ENCODE results near the gene TOB2. TPM values are rescaled to one million over a fixed set of nuclear protein-coding genes. Genes with fewer than 3 reads are reported as not detected.

Gene TOB2
- total RNA-seq, 1 experiment from 2014 or later: 43.7 TPM

DNA sequence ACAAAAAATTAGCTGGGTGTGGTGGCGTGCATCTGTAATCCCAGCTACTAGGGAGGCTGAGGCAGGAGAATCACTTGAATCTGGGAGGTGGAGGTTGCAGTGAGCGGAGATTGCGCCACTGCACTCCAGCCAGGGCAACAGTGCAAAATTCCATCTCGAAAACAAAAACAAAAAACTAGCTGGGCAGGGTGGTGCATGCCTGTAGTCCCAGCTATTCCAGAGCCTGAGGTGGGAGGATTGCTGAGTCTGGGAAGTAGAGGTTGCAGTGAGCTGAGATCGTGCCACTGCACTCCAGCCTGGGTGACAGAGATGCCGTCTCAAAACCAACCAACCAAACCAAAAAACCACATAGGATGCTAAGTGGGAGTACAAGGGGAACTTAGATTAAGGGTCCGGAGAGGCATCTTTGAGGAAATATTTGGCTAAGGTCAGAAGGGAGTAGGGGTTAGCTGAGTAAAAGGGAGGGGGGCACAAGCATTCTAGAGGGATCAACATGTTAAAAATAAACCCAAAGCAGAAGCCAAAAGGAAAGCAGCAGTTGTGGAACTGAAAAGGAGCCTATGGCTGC, 11.6 kb upstream of the TOB2 start:
- no peaks in the 10 kb centered on the region for H3K27me3 ChIP-seq (ENCODE audit: low read length)
- no peaks in the 10 kb centered on the region for H3K9me2 ChIP-seq (replicated peaks; ENCODE audit: insufficient read depth, low read length)
- H4K20me1 ChIP-seq (ENCODE audit: insufficient read depth, low read depth, low read length): no peaks in the 10 kb centered on the region
- no peaks in the 10 kb centered on the region for H3K4me1 ChIP-seq (ENCODE audit: low read length)
- H2AFZ ChIP-seq (ENCODE audit: low read length): no peak overlapping the region
- no peak overlapping the region for H3K4me2 ChIP-seq (ENCODE audit: low read depth, low read length, poor library complexity, severe bottlenecking)
- DNase-seq: no peak
- H3K27ac ChIP-seq (ENCODE audit: low read length): no peak overlapping the region
- peaks cover 23% of the 10 kb centered on the region for H3K36me3 ChIP-seq (ENCODE audit: insufficient read depth, low read length)
- no peak overlapping the region for H3K4me3 ChIP-seq (ENCODE audit: low read length)
- no peaks in the 10 kb centered on the region for H3K9me3 ChIP-seq (ENCODE audit: low read length)
- H3K9ac ChIP-seq (ENCODE audit: low read length): no peak overlapping the region
- no peaks in the 10 kb centered on the region for H3K79me2 ChIP-seq (ENCODE audit: low read length)

GRCh38 chr22:41448189-41448808, 1.7 kb upstream of the TOB2 start:
- peak; percentile 100 for DNase-seq
- Histone ChIP-seq H3K4me1 (ENCODE audit: low read length) (peaks cover 25% of the 10 kb centered on the region), H3K27ac (ENCODE audit: low read length) (peak overlapping the region; percentile 96), H4K20me1 (ENCODE audit: insufficient read depth, low read depth, low read length) (peaks cover 15% of the 10 kb centered on the region), H3K9me3 (ENCODE audit: low read length) (no peaks in the 10 kb centered on the region), H3K4me2 (ENCODE audit: low read depth, low read length, poor library complexity, severe bottlenecking) (peak overlapping the region; percentile 92), H3K79me2 (ENCODE audit: low read length) (peaks cover 33% of the 10 kb centered on the region), H3K9me2 (replicated peaks; ENCODE audit: insufficient read depth, low read length) (no peaks in the 10 kb centered on the region), H3K9ac (ENCODE audit: low read length) (peak overlapping the region; percentile 96), H2AFZ (ENCODE audit: low read length) (no peak overlapping the region), H3K36me3 (ENCODE audit: insufficient read depth, low read length) (peaks cover 4% of the 10 kb centered on the region; the same call in 1 of the 2 replicates), H3K27me3 (ENCODE audit: low read length) (no peaks in the 10 kb centered on the region), H3K4me3 (ENCODE audit: low read length) (peak overlapping the region; percentile 97)

GRCh38 chr22:41447435-41448188, 1.0 kb upstream of the TOB2 start:
- no peak overlapping the region for H2AFZ ChIP-seq (ENCODE audit: low read length)
- DNase-seq: peak; percentile 89

DNA sequence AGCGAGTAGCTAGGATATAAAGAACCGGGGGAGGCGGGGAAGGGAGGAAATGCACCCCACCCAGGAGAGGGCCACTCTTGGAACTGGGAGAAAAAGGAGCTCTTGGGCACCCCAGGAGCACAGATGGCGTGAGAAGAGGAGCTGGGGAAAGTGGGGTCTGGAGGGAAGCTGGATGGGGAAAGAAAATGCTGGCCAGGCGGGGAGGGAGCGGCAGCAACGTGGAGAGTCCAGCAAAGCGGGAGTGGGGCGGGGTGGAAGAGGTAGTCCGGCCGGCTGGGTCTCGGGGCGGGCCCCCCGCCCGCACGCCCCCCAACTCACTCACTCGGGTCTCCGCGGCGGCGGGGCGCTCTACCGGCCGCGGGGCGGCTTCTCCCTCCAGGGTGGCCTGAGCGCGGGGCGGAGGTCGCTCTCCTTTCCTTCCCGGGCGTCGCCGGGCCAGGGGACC, 522 bp downstream of the TOB2 start:
- H3K36me3 ChIP-seq (ENCODE audit: insufficient read depth, low read length): peaks cover 18% of the 10 kb centered on the region
- peaks cover 15% of the 10 kb centered on the region for H4K20me1 ChIP-seq (ENCODE audit: insufficient read depth, low read depth, low read length)
- H3K4me1 ChIP-seq (ENCODE audit: low read length): peaks cover 37% of the 10 kb centered on the region
- H3K9ac ChIP-seq (ENCODE audit: low read length): peak overlapping the region; percentile 96
- no peaks in the 10 kb centered on the region for H3K27me3 ChIP-seq (ENCODE audit: low read length)
- peak; percentile 64 for DNase-seq
- H3K27ac ChIP-seq (ENCODE audit: low read length): peak overlapping the region; percentile 96
- peak overlapping the region; percentile 92 for H3K4me2 ChIP-seq (ENCODE audit: low read depth, low read length, poor library complexity, severe bottlenecking)
- no peak overlapping the region for H2AFZ ChIP-seq (ENCODE audit: low read length)
- H3K4me3 ChIP-seq (ENCODE audit: low read length): peak overlapping the region; percentile 97
- H3K79me2 ChIP-seq (ENCODE audit: low read length): peaks cover 53% of the 10 kb centered on the region
- no peaks in the 10 kb centered on the region for H3K9me3 ChIP-seq (ENCODE audit: low read length)
- no peaks in the 10 kb centered on the region for H3K9me2 ChIP-seq (replicated peaks; ENCODE audit: insufficient read depth, low read length)

More at GRCh38 chr22:41447435-41448188, 1.0 kb upstream of the TOB2 start:
- Histone ChIP-seq H3K4me2 (ENCODE audit: low read depth, low read length, poor library complexity, severe bottlenecking) (peak overlapping the region; percentile 92), H3K4me3 (ENCODE audit: low read length) (peak overlapping the region; percentile 97), H3K36me3 (ENCODE audit: insufficient read depth, low read length) (peaks cover 11% of the 10 kb centered on the region), H3K9me3 (ENCODE audit: low read length) (no peaks in the 10 kb centered on the region), H3K27me3 (ENCODE audit: low read length) (no peaks in the 10 kb centered on the region), H3K27ac (ENCODE audit: low read length) (peak overlapping the region; percentile 96), H3K4me1 (ENCODE audit: low read length) (peaks cover 32% of the 10 kb centered on the region), H3K9me2 (replicated peaks; ENCODE audit: insufficient read depth, low read length) (no peaks in the 10 kb centered on the region), H4K20me1 (ENCODE audit: insufficient read depth, low read depth, low read length) (peaks cover 15% of the 10 kb centered on the region), H3K79me2 (ENCODE audit: low read length) (peaks cover 40% of the 10 kb centered on the region), H3K9ac (ENCODE audit: low read length) (peak overlapping the region; percentile 96)

DNA sequence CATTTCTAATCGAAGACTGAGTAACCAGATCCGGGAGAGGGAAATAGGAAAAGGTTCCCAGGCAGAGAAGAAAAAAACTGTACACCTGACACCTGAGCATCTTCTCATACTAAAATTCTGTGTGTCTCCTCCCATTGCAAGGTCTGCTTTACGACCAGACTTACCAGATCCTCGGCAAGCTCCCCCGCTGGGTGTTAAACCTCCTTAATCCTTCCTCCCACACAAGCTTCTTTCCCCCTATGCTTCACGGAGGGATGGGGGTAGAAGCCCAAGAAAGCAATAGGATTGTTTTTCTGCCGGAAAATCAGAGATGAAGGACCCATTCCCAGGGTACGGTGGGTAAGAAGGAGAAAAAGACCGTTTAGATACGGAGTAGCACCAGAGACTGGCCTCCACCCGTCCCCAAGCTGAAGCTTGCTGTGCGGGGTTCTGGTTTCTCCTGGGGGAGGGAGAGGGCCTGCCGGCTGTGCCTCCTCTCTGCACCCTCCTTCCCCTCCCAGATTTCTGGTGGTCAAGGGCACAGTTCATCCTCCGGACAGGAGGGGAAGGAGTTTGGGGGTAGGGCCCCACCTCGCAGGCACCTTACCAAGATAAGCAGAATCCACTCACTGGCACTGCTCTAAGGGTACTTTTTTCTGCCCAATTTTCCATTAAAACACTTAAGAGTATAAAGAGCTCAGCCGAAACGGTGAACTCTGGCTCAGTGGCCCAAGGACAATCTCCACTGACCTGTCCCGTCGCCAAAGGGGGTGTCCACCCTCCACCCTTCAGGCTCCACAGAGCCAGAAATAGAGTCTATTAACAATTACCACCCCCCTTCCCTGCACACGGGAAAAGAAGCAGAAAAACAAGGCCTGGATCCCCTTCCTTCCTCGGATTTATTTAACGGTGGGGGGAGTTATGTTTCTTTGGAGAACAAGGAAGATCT, 1.2 kb downstream of the TOB2 start:
- Histone ChIP-seq H3K27ac (ENCODE audit: low read length) (peak overlapping the region; percentile 96), H3K79me2 (ENCODE audit: low read length) (peaks cover 60% of the 10 kb centered on the region), H3K36me3 (ENCODE audit: insufficient read depth, low read length) (peaks cover 18% of the 10 kb centered on the region), H3K4me2 (ENCODE audit: low read depth, low read length, poor library complexity, severe bottlenecking) (peak overlapping the region; percentile 92), H3K9me3 (ENCODE audit: low read length) (no peaks in the 10 kb centered on the region), H3K27me3 (ENCODE audit: low read length) (no peaks in the 10 kb centered on the region), H3K9me2 (replicated peaks; ENCODE audit: insufficient read depth, low read length) (no peaks in the 10 kb centered on the region), H3K4me3 (ENCODE audit: low read length) (peak overlapping the region; percentile 97), H3K9ac (ENCODE audit: low read length) (peak overlapping the region; percentile 96), H3K4me1 (ENCODE audit: low read length) (peaks cover 37% of the 10 kb centered on the region), H2AFZ (ENCODE audit: low read length) (no peak overlapping the region), H4K20me1 (ENCODE audit: insufficient read depth, low read depth, low read length) (peaks cover 15% of the 10 kb centered on the region)
- DNase-seq: peak; percentile 67

DNA sequence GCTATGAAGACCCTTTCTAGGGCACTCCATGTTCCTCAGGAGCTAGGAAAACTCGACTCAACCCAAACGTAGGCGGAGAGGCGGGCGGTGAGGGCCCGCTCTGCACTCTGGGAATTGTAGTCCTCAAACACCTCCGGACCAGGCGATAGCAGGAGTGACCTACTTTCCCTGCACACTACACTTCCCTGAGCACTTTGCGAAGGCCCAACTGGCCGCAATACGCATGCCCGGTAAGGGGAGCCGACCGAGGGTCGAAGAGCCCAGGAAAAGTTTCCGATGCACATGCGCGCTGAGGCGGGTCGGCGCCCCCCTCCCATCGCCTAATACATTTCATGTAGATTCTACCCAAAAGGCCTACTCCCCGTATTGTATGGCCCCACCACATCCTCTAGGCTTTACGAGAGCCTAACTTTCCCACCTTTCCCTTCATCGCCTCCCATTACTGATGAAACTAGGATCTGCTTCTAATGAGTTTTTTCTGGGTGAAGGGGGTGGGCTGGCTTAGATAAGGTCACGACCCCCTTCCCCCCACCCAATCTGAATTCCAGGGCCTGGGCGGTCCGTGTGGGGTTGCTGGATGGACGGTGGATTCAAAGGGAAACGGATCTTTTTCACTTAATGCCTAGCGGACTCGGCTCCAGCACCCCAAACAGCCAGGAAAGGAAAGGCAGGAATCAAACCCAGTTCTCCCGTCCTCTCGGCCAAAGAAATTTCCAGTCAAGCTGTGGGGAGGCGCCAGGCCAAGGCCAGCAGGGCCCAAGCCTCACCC, 2.1 kb downstream of the TOB2 start:
- Histone ChIP-seq H3K4me3 (ENCODE audit: low read length) (peak overlapping the region; percentile 97), H4K20me1 (ENCODE audit: insufficient read depth, low read depth, low read length) (peaks cover 15% of the 10 kb centered on the region), H3K9me3 (ENCODE audit: low read length) (no peaks in the 10 kb centered on the region), H3K36me3 (ENCODE audit: insufficient read depth, low read length) (peaks cover 18% of the 10 kb centered on the region), H3K4me2 (ENCODE audit: low read depth, low read length, poor library complexity, severe bottlenecking) (peak overlapping the region; percentile 92), H3K9me2 (replicated peaks; ENCODE audit: insufficient read depth, low read length) (no peaks in the 10 kb centered on the region), H3K27ac (ENCODE audit: low read length) (peak overlapping the region; percentile 96), H3K4me1 (ENCODE audit: low read length) (peaks cover 40% of the 10 kb centered on the region), H3K79me2 (ENCODE audit: low read length) (peaks cover 66% of the 10 kb centered on the region), H3K9ac (ENCODE audit: low read length) (peak overlapping the region; percentile 96), H2AFZ (ENCODE audit: low read length) (no peak overlapping the region), H3K27me3 (ENCODE audit: low read length) (no peaks in the 10 kb centered on the region)
- DNase-seq: peak; percentile 94

DNA sequence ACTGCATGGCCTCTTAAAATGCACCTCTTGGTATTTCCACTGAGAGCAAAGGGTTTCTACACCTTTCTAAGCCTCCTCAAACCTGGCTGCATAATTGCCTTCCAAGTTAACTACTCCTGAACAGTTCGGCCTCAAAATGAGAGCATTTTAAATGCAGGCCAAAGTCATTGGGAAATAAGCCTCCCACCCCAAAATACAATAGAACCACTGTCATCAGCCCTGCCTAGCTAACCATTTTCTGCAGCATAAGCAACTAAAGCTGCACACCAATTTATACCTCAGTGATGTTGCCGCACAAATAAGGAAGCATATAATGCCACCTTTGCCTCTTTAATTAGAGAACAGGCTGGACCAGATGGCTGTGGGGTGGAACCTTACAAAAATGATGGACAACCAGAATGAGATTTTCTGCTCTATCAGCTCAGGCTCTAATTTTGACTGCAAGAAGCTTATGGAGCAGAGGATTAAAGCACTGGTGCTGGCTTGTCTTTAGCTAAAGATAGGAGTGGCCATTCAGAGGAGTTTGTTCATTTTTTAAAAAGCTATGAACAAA, 4.3 kb downstream of the TOB2 start:
- H3K4me1 ChIP-seq (ENCODE audit: low read length): peaks cover 34% of the 10 kb centered on the region
- peak overlapping the region; percentile 46 for H3K27ac ChIP-seq (ENCODE audit: low read length)
- no peaks in the 10 kb centered on the region for H3K9me3 ChIP-seq (ENCODE audit: low read length)
- peak overlapping the region; percentile 2; the same call in 1 of the 2 replicates for H3K9ac ChIP-seq (ENCODE audit: low read length)
- peaks cover 15% of the 10 kb centered on the region for H4K20me1 ChIP-seq (ENCODE audit: insufficient read depth, low read depth, low read length)
- H3K36me3 ChIP-seq (ENCODE audit: insufficient read depth, low read length): peaks cover 20% of the 10 kb centered on the region
- peak overlapping the region; percentile 3 for H3K4me2 ChIP-seq (ENCODE audit: low read depth, low read length, poor library complexity, severe bottlenecking)
- H3K27me3 ChIP-seq (ENCODE audit: low read length): no peaks in the 10 kb centered on the region
- DNase-seq: no peak
- no peak overlapping the region for H2AFZ ChIP-seq (ENCODE audit: low read length)
- no peak overlapping the region for H3K4me3 ChIP-seq (ENCODE audit: low read length)
- peaks cover 79% of the 10 kb centered on the region for H3K79me2 ChIP-seq (ENCODE audit: low read length)
- H3K9me2 ChIP-seq (replicated peaks; ENCODE audit: insufficient read depth, low read length): no peaks in the 10 kb centered on the region

All from Karpas-422 (cell line).